GM18858 (cell line): ENCODE data around the gene EP400.

Source experiments
- ATAC-seq: cut with Tn5 transposase; IDR thresholded peaks from one replicate; pipeline ENCODE4 v1.9.1; 2021; ENCODE audit not compliant: unreplicated experiment

EP400 gene

GRCh38 chr12:131911028-131911650 lies 38.6 kb upstream of the EP400 start:
- ATAC-seq: no peak

GRCh38 chr12:131911851-131912477 lies 37.8 kb upstream of the EP400 start:
- ATAC-seq: no peak

DNA sequence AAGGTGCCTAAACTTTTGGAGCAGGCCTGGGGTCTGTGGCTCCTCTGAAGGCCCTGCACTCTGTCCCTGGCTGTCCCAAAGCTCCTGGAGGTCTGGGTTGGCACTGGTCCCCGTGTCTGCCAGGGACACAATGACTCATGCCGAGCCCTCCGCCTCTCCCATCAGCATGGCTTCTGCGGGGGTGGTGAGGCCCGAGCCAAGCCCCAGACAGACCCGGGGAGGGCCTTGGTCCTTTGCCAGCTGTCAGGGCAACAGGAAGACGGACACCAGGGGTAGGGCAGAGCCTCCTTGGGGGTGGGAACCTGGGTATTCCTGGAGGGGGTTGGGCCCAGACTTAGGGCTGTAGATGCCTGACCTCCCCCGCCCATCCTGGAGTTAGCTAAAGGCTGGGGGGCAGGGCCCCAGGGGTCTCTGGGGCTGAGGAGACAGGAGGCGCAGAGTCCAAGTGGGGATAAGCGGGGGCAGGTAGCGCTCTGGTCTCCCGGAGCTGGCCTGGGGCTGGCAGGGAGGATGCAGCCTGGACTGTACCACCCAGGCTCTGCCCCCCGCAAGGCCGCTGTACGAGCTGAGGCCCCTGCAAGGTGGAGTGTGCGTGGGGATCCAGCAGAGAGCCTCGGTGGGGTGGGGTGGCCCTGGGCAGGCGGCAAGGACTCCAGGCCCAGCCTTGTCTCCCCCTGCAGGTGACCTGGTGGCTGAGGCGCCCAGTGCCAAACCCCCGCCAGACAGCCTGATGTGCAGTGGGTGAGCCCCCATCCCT lies 37.0 kb upstream of the EP400 start:
- no peak for ATAC-seq

- no peak for ATAC-seq
These were observed 36.1 kb upstream of the EP400 start for GRCh38 chr12:131913666-131914065.

DNA sequence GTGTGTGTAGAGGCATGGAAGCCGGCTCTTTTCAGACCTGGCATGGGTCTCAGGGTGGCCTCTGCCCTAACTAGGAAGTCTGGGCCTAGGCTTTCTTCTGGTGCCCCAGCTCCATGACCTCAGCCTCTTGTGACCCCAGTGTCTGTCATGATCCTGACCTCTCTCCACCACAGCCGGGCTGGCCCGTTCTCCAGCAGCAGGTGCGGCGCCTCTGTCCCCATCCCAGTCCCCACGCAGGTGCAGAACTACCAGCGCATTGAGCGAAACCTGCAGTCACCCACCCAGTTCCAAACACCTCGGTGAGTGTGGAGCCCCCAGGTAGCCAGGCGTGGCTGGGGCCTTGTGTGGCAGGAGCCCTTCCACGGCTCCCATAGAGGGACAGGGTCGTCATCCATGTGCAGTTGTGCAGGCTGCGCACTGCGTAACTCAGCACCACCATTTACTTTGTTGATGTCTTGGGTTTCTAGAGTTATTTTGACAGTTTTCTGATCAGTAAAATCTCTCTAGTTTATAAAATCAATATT lies 35.5 kb upstream of the EP400 start:
- ATAC-seq: no peak

GRCh38 chr12:131915000-131915689 lies 34.6 kb upstream of the EP400 start:
- ATAC-seq: no peak

- ATAC-seq: no peak
These were observed 33.9 kb upstream of the EP400 start for GRCh38 chr12:131915823-131916222.

DNA sequence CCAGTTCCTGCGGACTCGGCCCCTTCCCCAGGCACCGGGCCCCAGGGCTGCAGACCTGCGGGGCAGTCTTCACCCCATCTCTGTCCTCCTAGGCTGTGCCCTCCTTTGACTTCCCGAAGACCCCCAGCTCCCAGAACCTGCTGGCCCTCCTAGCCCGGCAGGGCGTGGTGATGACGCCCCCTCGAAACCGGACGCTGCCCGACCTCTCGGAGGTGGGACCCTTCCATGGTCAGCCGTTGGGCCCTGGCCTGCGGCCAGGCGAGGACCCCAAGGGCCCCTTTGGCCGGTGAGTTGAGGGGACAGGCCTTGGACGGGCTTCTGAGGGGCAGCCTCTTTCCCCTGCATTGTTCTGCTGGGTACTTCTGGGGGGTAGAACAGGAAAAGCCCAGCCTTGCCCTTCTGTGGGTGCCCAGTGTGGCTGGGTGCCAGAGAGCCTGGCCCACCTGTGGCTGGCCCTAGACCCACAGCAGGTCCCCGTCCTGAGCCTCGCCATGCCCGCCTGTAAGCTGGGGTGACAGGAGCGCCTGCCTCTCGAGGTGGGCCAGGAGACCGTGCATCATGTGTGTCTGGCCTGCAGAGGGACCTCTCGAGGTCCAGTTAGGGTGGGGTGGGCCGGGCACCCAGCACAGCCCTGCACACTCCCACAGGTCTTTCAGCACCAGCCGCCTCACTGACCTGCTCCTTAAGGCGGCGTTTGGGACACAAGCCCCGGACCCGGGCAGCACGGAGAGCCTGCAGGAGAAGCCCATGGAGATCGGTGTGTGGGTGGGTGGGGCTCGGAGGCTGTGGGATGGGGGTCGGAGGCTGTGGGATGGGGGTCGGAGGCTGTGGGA lies 33.2 kb upstream of the EP400 start:
- no peak for ATAC-seq

DNA sequence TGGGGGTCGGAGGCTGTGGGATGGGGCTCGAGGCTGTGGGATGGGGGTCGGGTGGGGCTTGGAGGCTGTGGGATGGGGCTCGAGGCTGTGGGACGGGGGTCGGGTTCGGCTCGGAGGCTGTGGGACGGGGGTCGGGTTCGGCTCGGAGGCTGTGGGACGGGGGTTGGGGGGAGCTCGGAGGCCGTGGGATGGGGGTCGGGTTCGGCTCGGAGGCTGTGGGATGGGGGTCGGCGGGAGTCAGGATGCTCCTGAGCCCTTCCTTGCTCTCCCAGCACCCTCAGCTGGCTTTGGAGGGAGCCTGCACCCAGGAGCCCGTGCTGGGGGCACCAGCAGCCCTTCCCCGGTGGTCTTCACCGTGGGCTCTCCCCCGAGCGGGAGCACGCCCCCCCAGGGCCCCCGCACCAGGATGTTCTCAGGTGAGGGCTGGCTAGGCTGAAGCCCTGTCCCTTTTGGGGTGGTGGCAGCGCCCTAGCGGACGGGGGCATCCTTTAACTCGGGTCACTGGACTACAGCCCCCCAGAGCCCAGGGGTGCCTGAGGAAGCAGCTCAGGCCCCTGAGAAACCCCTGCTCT lies 32.5 kb upstream of the EP400 start:
- no peak for ATAC-seq

DNA sequence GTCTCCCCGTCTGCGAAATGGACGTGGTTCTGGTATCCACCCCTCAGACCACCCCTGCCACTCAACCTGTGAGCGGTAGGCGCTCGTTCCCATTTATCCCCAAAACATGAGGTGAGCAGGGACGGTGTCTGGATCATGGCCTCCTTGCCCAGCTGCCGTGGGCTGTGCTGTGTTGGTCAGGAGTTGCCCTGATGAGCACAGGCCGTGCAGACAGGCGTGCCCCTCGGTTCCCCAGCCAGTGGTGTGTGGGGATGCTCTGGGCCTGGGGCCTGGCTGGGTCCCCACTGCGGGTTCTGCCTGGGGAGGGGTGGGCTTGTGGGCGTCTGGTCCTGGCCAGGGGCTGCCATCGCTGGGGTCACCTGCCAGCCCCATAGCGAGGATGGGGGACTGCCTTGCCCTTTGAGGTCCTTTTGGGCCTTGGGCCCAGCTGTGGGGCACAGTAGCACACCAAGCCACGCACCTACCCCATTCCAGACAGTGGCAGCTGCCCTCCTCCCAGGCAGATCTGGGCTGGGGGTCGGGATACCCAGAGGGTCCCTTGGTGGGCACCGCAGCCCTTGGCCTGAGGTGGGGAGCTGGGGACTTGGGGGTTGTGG lies 31.9 kb upstream of the EP400 start:
- no peak for ATAC-seq

DNA sequence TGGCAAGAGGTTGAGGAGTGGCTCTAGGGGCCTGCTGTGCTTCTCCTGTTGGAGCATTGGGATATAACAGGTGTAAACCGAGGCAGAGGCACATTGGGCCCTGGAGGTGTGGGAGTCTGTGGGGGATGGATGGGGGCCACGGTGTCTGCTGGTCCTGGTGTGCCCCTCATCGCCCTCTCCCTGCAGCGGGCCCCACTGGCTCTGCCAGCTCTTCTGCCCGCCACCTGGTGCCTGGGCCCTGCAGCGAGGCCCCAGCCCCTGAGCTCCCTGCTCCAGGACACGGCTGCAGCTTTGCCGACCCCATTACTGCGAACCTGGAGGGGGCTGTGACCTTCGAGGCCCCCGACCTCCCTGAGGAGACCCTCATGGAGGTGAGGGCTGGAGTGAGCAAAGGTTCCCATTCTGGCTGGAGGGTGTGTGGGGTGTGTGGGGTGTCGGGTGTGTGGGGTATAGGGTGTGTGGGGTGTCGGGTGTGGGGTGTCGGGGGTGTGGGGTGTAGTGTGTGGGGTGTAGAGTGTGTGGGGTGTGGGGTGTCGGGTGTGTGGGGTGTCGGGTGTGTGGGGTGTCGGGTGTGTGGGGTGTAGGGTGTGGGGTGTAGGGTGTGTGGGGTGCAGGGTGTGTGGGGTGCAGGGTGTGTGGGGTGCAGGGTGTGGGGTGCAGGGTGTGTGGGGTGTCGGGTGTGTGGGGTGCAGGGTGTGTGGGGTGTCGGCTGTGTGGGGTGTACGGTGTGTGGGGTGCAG lies 31.3 kb upstream of the EP400 start:
- no peak for ATAC-seq

GRCh38 chr12:131919051-131919347 lies 30.7 kb upstream of the EP400 start:
- no peak for ATAC-seq

GRCh38 chr12:131919366-131920156 lies 30.2 kb upstream of the EP400 start:
- ATAC-seq: no peak

GRCh38 chr12:131920157-131920508 lies 29.6 kb upstream of the EP400 start:
- ATAC-seq: no peak

DNA sequence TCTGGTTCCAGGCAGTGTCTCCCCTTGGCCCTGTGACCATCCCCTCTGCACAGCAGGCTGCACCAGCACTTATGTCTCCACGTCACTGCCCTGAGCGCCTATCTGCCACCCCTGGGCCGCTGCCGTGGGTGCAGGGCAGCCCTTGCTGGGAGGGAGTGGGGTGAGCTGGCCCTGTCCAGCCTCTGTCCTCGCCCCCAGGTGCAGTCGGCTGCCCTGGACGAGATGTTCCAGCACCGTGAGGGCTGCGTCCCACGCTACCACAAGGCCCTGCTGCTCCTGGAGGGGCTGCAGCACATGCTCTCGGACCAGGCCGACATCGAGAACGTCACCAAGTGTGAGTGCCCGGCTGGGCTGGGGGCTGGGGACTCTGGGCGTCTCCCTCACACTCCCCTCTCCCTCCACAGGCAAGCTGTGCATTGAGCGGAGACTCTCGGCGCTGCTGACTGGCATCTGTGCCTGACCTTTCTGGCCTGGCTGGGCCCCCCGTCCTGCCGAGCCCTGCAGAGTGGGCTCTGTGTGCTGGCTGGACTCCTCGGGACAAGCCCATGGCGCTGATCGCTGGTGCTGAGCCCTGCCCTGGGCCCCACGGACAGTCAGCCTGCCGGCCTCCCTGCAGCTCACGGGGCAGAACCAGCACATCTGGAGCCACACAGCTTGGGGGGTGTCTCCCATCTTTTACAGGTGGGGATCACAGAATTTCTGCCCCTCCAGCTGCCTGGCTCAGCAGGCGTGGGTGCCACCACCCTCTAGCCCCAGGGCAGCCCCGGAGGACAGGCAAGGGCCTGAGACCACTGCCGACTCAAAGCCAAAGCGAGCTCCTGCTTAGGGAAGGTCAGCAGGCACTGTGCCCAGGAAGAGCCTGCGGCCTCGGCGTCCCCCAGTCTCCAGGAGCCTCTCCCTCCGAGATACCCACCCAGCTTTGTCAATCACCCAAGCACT lies 28.6 kb upstream of the EP400 start:
- ATAC-seq: no peak

DNA sequence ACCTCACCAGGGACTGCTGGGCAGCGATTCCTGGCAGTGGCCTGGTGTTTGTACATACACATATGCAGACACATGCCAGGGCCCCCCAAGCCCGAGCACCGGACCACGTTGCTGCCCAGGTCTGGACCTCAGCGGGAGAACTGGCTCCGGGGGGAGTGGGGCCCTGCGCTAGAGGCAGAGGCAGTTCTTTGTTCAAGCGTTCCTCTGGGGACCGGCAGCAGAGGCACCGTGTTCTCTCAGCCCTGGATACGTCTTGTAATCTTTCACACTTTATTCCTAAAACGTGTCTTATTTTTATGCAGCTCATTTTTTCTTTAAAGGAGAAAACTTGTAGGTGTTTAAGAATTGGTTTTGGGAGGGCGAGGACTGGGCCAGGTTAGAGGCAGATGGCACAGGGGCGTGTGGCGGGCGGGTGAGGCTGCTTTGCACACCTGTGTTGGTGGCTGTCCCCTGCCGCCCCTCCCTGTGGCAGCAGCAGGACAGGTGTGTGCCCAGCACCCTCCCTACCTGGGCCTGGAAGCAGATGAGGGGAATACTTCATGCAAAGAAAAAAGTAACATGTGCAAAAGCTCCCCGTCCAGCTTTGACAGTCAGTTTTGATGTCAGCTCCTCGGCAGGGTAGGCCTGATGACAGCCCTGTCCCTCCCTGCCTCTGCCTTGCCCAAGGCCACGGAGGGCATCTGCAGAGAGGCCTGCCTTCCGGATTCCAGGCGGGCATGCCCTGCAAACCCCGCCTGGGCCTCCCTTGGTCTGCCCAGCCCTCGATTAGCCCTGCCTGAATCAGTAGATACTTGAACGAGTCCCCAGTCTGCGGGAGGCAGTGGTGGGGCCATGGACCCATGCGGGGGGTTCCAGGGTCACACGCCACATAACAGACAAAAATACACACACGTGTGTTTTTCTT lies 27.6 kb upstream of the EP400 start:
- ATAC-seq: no peak

DNA sequence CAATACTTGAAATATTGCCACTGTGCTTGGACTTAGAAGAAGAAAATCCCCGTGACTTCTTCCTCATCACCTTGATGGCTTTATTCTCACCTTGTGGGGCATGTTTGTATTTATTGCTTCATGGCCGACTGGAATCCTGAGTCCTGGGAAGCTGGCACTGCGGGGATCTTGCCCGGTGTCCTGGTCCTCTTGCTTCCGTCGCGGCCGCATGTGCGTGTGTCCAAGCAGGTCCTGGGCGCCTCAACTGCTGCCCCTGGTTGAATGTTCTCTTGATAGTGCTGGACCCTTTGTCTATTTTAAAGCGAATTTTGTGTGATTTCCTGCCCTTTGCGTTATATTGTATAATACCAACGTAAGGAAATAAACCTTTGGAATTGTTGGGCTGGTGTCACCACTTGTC lies 27.0 kb upstream of the EP400 start:
- no peak for ATAC-seq
